Activated T-helper 1 cell treated with anti-CD3 and anti-CD28 coated beads, Interleukin-2, amount 50 U/mL, for 16 hours (primary cell): Measurements from ENCODE around the gene LRIG1.

Source experiments
- DNase-seq, 2 donors: peaks; one replicate each; pipeline ENCODE4 v3.0.0-alpha.2; 2020; ENCODE audit warnings: low read depth in 1 of 2, low spot score in 1 of 2

Gene LRIG1, protein sequence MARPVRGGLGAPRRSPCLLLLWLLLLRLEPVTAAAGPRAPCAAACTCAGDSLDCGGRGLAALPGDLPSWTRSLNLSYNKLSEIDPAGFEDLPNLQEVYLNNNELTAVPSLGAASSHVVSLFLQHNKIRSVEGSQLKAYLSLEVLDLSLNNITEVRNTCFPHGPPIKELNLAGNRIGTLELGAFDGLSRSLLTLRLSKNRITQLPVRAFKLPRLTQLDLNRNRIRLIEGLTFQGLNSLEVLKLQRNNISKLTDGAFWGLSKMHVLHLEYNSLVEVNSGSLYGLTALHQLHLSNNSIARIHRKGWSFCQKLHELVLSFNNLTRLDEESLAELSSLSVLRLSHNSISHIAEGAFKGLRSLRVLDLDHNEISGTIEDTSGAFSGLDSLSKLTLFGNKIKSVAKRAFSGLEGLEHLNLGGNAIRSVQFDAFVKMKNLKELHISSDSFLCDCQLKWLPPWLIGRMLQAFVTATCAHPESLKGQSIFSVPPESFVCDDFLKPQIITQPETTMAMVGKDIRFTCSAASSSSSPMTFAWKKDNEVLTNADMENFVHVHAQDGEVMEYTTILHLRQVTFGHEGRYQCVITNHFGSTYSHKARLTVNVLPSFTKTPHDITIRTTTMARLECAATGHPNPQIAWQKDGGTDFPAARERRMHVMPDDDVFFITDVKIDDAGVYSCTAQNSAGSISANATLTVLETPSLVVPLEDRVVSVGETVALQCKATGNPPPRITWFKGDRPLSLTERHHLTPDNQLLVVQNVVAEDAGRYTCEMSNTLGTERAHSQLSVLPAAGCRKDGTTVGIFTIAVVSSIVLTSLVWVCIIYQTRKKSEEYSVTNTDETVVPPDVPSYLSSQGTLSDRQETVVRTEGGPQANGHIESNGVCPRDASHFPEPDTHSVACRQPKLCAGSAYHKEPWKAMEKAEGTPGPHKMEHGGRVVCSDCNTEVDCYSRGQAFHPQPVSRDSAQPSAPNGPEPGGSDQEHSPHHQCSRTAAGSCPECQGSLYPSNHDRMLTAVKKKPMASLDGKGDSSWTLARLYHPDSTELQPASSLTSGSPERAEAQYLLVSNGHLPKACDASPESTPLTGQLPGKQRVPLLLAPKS

GRCh38 chr3:66500576-66501482, at the start of gene LRIG1:
Gene LRIG1, minus strand, starts transcription at chr3:66501022. Its CDS starts 615 bp downstream, at chr3:66500407.
- DNase-seq, result peak; percentile 98 to 99

GRCh38 chr3:66544619-66545429, 44.0 kb upstream of the LRIG1 start:
- no peak for DNase-seq

DNA sequence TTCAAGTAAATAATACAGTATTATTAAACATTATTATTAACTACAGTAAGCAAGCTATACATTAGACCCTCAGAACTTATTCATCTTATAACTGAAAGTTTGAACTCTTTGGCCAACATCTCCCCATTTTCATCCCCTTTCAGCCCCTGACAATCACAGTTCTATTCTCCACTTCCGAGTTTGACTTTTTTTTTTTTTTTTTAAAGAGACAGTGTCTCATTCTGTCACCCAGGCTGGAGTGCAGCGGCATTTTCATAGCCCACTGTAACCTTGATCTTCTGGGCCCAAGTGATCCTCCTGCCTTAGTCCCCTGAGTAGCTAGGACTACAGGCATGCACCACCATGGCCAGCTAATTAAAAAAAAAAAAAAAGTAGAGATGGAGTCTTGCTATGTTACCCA, 41.3 kb upstream of the LRIG1 start:
- DNase-seq, result no peak

DNA sequence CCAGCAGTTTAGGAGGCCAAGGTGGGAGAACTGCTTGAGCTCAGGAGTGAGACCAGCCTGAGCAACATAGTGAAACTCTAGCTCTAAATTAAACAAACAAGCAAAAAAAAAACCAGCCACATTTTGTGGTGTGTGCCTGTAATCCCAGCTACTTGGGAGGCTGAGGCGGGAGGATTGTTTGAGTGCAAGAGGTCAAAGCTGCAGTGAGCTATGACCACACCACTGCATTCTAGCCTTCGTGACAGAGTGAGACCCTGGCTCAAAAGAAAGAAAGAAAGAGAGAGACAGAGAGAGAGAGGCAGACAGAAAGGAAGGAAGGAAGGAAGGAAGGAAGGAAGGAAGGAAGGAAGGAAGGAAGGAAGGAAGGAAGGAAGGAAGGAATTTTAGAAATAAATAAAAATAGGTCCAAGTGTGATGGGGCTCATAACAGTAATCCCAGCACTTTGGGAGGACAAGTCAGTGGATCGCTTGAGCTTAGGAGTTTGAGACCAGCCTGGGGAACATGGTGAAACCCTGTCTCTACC, 38.7 kb upstream of the LRIG1 start:
- no peak for DNase-seq

- DNase-seq, result no peak
Measured at GRCh38 chr3:66538390-66538789, 37.6 kb upstream of the LRIG1 start.

DNA sequence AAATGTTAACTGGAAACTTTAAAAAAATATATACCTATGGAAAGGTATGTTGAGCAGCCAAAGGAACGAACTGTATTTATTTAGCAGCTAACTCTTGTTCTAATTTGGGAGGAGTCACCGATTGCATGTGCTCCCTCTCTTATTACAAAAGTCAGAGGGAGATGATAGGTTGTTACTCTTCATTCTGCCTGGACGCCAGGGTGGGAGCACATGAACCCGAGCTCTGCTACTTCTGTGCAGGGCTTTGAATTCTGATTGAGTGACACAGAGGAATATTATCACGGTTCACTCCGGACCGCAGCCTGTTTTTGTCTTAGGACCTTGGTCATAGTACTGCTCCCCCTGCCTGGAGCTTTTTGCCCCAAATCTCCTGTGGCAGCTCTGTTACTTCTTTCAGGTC, 36.9 kb upstream of the LRIG1 start:
- DNase-seq, result no peak

GRCh38 chr3:66536791-66537190, 36.0 kb upstream of the LRIG1 start:
- no peak for DNase-seq

DNA sequence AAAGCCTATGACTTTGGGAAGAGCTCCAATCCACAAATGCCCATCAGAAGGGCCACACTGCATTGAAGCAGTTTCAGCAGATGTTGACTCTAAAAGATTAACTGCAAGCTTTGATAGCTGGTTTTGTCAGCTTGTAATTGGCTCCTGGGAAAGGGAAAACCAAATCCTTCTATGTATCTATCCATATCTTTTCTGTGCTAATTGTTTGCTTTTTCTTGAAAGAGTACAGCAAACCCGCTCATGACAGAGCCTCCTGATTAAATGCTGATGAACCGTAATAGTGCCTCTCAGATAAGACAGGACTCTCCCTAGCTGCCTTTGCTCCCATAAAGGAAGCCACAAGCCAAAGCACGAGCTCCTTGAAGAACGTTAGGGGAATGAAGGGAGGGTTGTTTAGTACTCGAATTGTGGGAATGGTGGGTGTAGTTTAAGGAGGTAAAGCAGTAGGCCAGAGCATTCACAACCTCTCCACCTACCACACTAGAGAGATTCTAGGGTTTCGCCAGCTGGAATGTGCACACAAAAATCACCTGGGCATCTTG, 33.6 kb upstream of the LRIG1 start:
- DNase-seq, result no peak

DNA sequence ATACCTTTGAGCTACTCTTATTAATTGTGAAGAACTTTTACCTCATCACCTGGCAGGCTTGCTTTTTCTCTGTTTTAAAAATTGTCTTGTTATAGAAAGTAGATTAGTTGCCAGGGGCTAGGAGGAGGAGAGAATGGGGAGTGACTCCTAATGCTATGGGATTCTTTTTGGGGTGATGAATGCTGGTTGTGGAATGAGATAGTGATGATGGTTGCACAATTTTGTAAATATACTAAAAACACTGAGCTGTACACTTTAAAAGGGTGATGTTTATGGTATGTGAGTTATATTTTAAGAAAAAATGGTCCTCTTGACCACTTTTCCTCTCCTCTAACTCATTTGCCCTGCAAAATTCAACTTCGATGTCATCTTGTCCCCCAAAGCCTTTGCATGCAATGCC, 31.8 kb upstream of the LRIG1 start:
- no peak for DNase-seq

- DNase-seq, result no peak
Measured at GRCh38 chr3:66532160-66532587, 31.4 kb upstream of the LRIG1 start.

- no peak for DNase-seq
Measured at GRCh38 chr3:66531256-66531655, 30.4 kb upstream of the LRIG1 start.

- no peak for DNase-seq
Measured at GRCh38 chr3:66527246-66527645, 26.4 kb upstream of the LRIG1 start.

DNA sequence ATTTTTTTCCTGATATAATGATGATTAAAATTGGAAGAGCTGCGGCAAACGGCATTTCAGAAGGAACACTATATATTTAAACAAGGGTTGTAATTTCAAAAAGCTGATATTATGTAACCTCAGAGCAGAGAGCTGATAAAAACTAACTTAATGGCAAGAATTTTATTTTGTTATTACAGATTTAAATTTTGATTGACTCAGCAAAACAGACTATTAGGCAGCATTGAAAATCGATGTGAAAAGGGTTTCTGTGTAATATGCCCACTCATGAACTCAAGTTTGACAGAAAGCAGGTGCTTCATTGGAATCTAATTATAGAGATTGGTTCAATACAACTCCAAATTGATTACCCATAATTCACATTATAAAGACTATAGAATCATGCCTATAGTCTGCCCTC, 24.9 kb upstream of the LRIG1 start:
- DNase-seq, result no peak

DNA sequence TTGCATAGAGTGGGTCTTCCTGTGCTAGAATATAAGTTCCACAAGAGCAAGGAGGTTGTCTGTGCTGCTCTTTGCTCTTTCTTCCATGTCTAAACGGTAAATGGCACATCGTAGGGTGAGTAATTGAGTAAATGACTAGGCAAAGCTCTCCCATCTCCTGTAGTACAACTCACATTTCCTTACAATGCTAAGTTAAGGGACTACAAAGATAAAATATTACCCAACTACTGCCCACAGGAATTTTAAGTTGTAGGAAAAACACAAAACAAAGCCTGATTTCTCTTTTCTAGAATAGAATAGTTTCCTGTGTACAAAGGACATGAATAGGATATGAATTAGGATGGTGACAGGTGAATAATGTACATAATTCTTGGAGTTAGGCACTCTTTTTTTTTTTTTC, 19.9 kb upstream of the LRIG1 start:
- no peak for DNase-seq

- no peak for DNase-seq
Measured at GRCh38 chr3:66518644-66519043, 17.8 kb upstream of the LRIG1 start.

DNA sequence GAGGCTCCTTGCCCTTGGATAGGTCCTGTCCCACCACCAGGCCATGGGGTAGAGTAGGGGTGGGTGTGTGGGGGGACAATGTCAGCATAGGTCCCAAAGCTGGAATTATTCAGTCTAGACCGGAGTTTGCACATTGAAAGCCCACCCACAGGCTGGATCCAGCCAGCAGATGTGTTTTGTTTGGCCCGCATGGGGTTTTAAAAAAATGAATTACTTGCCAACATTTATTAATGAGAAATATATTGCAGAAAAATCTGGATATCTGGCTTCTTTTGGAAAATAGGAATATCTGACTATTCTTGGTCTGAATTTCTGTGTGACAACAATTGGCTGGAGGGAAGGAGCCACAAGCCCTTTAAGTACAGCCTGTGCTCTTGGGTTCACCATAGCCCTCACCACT, 17.3 kb upstream of the LRIG1 start:
- DNase-seq, result no peak

- no peak for DNase-seq
Measured at GRCh38 chr3:66517241-66517640, 16.4 kb upstream of the LRIG1 start.

GRCh38 chr3:66508461-66508860, 7.6 kb upstream of the LRIG1 start:
- no peak for DNase-seq
